Fibroblast of the conjunctiva (primary cell): ENCODE data around the gene EVA1A.
"Not testable (repeated sequence)": the region's sequence is repeated elsewhere in the genome, so short reads cannot be mapped to it uniquely, and the experiment has no call there.

ENCODE experiments used
- DNase-seq: peaks from one replicate; pipeline ENCODE4 v3.0.0-alpha.2; 2010; ENCODE audit warnings: low read depth

The EVA1A gene

GRCh38 chr2:75516378-75517360 lies 44.1 kb downstream of the EVA1A start:
- no peak for DNase-seq

- no peak for DNase-seq
These were observed 45.0 kb downstream of the EVA1A start for GRCh38 chr2:75515584-75516368.

GRCh38 chr2:75513616-75514170 lies 47.0 kb downstream of the EVA1A start:
- DNase-seq, result no peak

GRCh38 chr2:75512455-75513212 lies 48.1 kb downstream of the EVA1A start:
- DNase-seq, result no peak

GRCh38 chr2:75506101-75506697 lies 54.5 kb downstream of the EVA1A start:
- no peak for DNase-seq

- DNase-seq, result no peak
These were observed 55.7 kb downstream of the EVA1A start for GRCh38 chr2:75505012-75505411.

GRCh38 chr2:75503048-75503607 lies 57.6 kb downstream of the EVA1A start:
- DNase-seq, result no peak

GRCh38 chr2:75500633-75501032 lies 60.1 kb downstream of the EVA1A start:
- no peak for DNase-seq

- DNase-seq, result no peak
These were observed 61.2 kb downstream of the EVA1A start for GRCh38 chr2:75499534-75499933.

GRCh38 chr2:75498907-75499306 lies 61.8 kb downstream of the EVA1A start:
- no peak for DNase-seq

GRCh38 chr2:75497256-75497655 lies 63.5 kb downstream of the EVA1A start:
- DNase-seq, result no peak

GRCh38 chr2:75495862-75496261 lies 64.9 kb downstream of the EVA1A start:
- no peak for DNase-seq

GRCh38 chr2:75494137-75494769 lies 66.5 kb downstream of the EVA1A start:
- DNase-seq, result no peak

GRCh38 chr2:75493230-75493629 lies 67.5 kb downstream of the EVA1A start:
- no peak for DNase-seq

GRCh38 chr2:75491129-75491753 lies 69.5 kb downstream of the EVA1A start:
- DNase-seq, result peak; percentile 60

- no peak for DNase-seq
These were observed 71.0 kb downstream of the EVA1A start for GRCh38 chr2:75489721-75490120.

GRCh38 chr2:75488157-75488556 lies 72.6 kb downstream of the EVA1A start:
- no peak for DNase-seq

- DNase-seq, result not testable (repeated sequence)
These were observed 74.0 kb downstream of the EVA1A start for GRCh38 chr2:75486735-75487134.

- no peak for DNase-seq
These were observed 75.9 kb downstream of the EVA1A start for GRCh38 chr2:75484840-75485239.

GRCh38 chr2:75483878-75484277 lies 76.9 kb downstream of the EVA1A start:
- no peak for DNase-seq
